ENCODE measurements around the gene ITPRIPL2.

DNA sequence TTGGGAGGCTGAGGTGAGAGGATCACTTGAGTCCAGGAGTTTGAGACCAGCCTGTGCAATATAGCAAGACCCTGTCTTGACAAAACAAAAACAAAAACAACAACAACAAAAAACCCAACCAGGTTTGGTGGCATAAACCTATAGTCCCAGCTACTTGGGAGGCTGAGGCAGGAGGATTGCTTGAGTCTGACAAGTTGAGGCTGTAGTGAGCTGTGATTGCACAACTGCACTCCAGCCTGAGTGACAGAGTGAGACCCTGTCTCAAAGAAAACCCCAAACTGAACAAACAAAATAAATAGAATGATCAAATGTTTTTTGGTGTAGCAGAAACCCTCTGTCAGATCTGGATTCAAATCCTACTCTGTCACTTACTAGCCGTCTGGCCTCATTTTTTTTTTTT is 38.3 kb downstream of the ITPRIPL2 start:
- TF ChIP-seq, protein P1, sequence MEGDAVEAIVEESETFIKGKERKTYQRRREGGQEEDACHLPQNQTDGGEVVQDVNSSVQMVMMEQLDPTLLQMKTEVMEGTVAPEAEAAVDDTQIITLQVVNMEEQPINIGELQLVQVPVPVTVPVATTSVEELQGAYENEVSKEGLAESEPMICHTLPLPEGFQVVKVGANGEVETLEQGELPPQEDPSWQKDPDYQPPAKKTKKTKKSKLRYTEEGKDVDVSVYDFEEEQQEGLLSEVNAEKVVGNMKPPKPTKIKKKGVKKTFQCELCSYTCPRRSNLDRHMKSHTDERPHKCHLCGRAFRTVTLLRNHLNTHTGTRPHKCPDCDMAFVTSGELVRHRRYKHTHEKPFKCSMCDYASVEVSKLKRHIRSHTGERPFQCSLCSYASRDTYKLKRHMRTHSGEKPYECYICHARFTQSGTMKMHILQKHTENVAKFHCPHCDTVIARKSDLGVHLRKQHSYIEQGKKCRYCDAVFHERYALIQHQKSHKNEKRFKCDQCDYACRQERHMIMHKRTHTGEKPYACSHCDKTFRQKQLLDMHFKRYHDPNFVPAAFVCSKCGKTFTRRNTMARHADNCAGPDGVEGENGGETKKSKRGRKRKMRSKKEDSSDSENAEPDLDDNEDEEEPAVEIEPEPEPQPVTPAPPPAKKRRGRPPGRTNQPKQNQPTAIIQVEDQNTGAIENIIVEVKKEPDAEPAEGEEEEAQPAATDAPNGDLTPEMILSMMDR (IDR thresholded peaks at IDR 0.05; ENCODE audit: poor library complexity, severe bottlenecking): no peak
- TF ChIP-seq MXI1 (conservative IDR thresholded peaks at IDR 0.05; ENCODE audit: poor library complexity, severe bottlenecking): no peak
- TF ChIP-seq RAD21 (conservative IDR thresholded peaks at IDR 0.05): no peak
- no peak for TF ChIP-seq SMC3 (conservative IDR thresholded peaks at IDR 0.05; ENCODE audit: poor library complexity)
- TF ChIP-seq EZH2 (IDR thresholded peaks at IDR 0.05; ENCODE audit: borderline replicate concordance, insufficient read depth, low read length, poor library complexity, severe bottlenecking): no peak
- TF ChIP-seq POLR2AphosphoS5 (IDR thresholded peaks at IDR 0.05): no peak
- TF ChIP-seq EP300 (conservative IDR thresholded peaks at IDR 0.05; ENCODE audit: poor library complexity, severe bottlenecking): no peak
- TF ChIP-seq TAF1 (IDR thresholded peaks at IDR 0.05; ENCODE audit: low read depth): no peak

Measured in neural cell (in vitro differentiated cells).